ENCODE data around the gene ALPI.
"Not testable (repeated sequence)": the region's sequence is repeated elsewhere in the genome, so short reads cannot be mapped to it uniquely, and the experiment has no call there.

ALPI gene

GRCh38 chr2:232420463-232421188 lies 35.3 kb upstream of the ALPI start:
- FAIRE-seq, result no peak
- DNase-seq (ENCODE audit: insufficient read length, low spot score), result no peak

- no peak for DNase-seq (ENCODE audit: insufficient read length, low spot score)
- no peak for FAIRE-seq
These were observed 34.7 kb upstream of the ALPI start for GRCh38 chr2:232421189-232421785.

- FAIRE-seq (no peak), DNase-seq (ENCODE audit: insufficient read length, low spot score) (no peak)
These were observed 33.9 kb upstream of the ALPI start for GRCh38 chr2:232422051-232422450.

GRCh38 chr2:232422996-232423395 lies 33.0 kb upstream of the ALPI start:
- DNase-seq (ENCODE audit: insufficient read length, low spot score); FAIRE-seq: not testable (repeated sequence)

- not testable (repeated sequence) for DNase-seq (ENCODE audit: insufficient read length, low spot score); FAIRE-seq
These were observed 32.5 kb upstream of the ALPI start for GRCh38 chr2:232423407-232423806.

- DNase-seq (ENCODE audit: insufficient read length, low spot score), result no peak
- FAIRE-seq, result no peak
These were observed 24.0 kb upstream of the ALPI start for GRCh38 chr2:232431705-232432590.

GRCh38 chr2:232432598-232433184 lies 23.3 kb upstream of the ALPI start:
- FAIRE-seq, result no peak

GRCh38 chr2:232433622-232434021 lies 22.3 kb upstream of the ALPI start:
- DNase-seq (ENCODE audit: insufficient read length, low spot score); FAIRE-seq: not testable (repeated sequence)

More at GRCh38 chr2:232432598-232433184, 23.3 kb upstream of the ALPI start:
- no peak for DNase-seq (ENCODE audit: insufficient read length, low spot score)

- DNase-seq (ENCODE audit: insufficient read length, low spot score) (no peak), FAIRE-seq (no peak)
These were observed 21.9 kb upstream of the ALPI start for GRCh38 chr2:232434091-232434490.

GRCh38 chr2:232434563-232435374 lies 21.2 kb upstream of the ALPI start:
- FAIRE-seq, result no peak

GRCh38 chr2:232435375-232435648 lies 20.6 kb upstream of the ALPI start:
- FAIRE-seq, result no peak

More at GRCh38 chr2:232434563-232435374, 21.2 kb upstream of the ALPI start:
- DNase-seq (ENCODE audit: insufficient read length, low spot score), result no peak

GRCh38 chr2:232435805-232436204 lies 20.1 kb upstream of the ALPI start:
- DNase-seq (ENCODE audit: insufficient read length, low spot score) (no peak), FAIRE-seq (no peak)

More at GRCh38 chr2:232435375-232435648, 20.6 kb upstream of the ALPI start:
- DNase-seq (ENCODE audit: insufficient read length, low spot score), result no peak

GRCh38 chr2:232436381-232437194 lies 19.4 kb upstream of the ALPI start:
- no peak for FAIRE-seq

GRCh38 chr2:232437195-232437571 lies 18.8 kb upstream of the ALPI start:
- no peak for DNase-seq (ENCODE audit: insufficient read length, low spot score)

More at GRCh38 chr2:232436381-232437194, 19.4 kb upstream of the ALPI start:
- DNase-seq (ENCODE audit: insufficient read length, low spot score), result no peak

GRCh38 chr2:232438091-232438490 lies 17.9 kb upstream of the ALPI start:
- no peak for DNase-seq (ENCODE audit: insufficient read length, low spot score)
- no peak for FAIRE-seq

More at GRCh38 chr2:232437195-232437571, 18.8 kb upstream of the ALPI start:
- FAIRE-seq, result no peak

GRCh38 chr2:232438951-232439757 lies 16.8 kb upstream of the ALPI start:
- DNase-seq (ENCODE audit: insufficient read length, low spot score) (no peak), FAIRE-seq (peak; percentile 87)

- no peak for FAIRE-seq
- no peak for DNase-seq (ENCODE audit: insufficient read length, low spot score)
These were observed 16.2 kb upstream of the ALPI start for GRCh38 chr2:232439758-232440135.

- DNase-seq (ENCODE audit: insufficient read length, low spot score) (peak; percentile 87), FAIRE-seq (peak; percentile 66)
These were observed 15.5 kb upstream of the ALPI start for GRCh38 chr2:232440220-232441018.

Data from GM19239 (cell line).